WTC11 (cell line): ENCODE data around the gene ING5.

Experiments
- ARID4B ChIP-seq: sonication (generic); formaldehyde crosslinking; IDR thresholded peaks from 2 replicates; pipeline ENCODE4 v1.8.0; 2023; ENCODE audit warnings: missing genetic modification reagents, mild to moderate bottlenecking, borderline replicate concordance
- CTCF ChIP-seq: fragments of 200-600 bp; IDR thresholded peaks from 2 replicates; pipeline ENCODE4 v1.8.0; 2022; ENCODE audit warnings: antibody characterized with exemption
- ELF4 ChIP-seq: sonication (generic); formaldehyde crosslinking; IDR thresholded peaks from 2 replicates; pipeline ENCODE4 v1.8.1; 2022; ENCODE audit warnings: low read depth, mild to moderate bottlenecking, moderate library complexity, missing genetic modification reagents
- ESRRA ChIP-seq: sonication (generic); formaldehyde crosslinking; IDR thresholded peaks from 2 replicates; pipeline ENCODE4 v1.8.1; 2022; ENCODE audit warnings: mild to moderate bottlenecking, missing genetic modification reagents, borderline replicate concordance
- IRF2 ChIP-seq: sonication (generic); formaldehyde crosslinking; IDR thresholded peaks from 2 replicates; pipeline ENCODE4 v1.8.0; 2022; ENCODE audit warnings: low read depth, missing genetic modification reagents, borderline replicate concordance
- JUN ChIP-seq: sonication (generic); formaldehyde crosslinking; IDR thresholded peaks from 2 replicates; pipeline ENCODE4 v1.8.0; 2023; ENCODE audit warnings: mild to moderate bottlenecking, missing genetic modification reagents
- MAX ChIP-seq: sonication (generic); formaldehyde crosslinking; IDR thresholded peaks from 2 replicates; pipeline ENCODE4 v1.8.0; 2022; ENCODE audit warnings: mild to moderate bottlenecking, missing genetic modification reagents
- NFYB ChIP-seq: sonication (generic); formaldehyde crosslinking; conservative IDR thresholded peaks from 2 replicates; pipeline ENCODE4 v1.8.0; 2022; ENCODE audit warnings: low read depth, missing genetic modification reagents
- SMAD3 ChIP-seq: sonication (generic); formaldehyde crosslinking; IDR thresholded peaks from 2 replicates; pipeline ENCODE4 v1.8.0; 2022; ENCODE audit warnings: missing genetic modification reagents, mild to moderate bottlenecking, borderline replicate concordance
- USF1 ChIP-seq: sonication (generic); formaldehyde crosslinking; IDR thresholded peaks from 2 replicates; pipeline ENCODE4 v1.8.0; 2022; ENCODE audit warnings: mild to moderate bottlenecking, missing genetic modification reagents
- ZNF281 ChIP-seq: sonication (generic); formaldehyde crosslinking; IDR thresholded peaks from 2 replicates; pipeline ENCODE4 v1.8.0; 2023; ENCODE audit warnings: mild to moderate bottlenecking, missing genetic modification reagents
- ZNF317 ChIP-seq: sonication (generic); formaldehyde crosslinking; IDR thresholded peaks from 2 replicates; pipeline ENCODE4 v1.8.1; 2023; ENCODE audit warnings: low read depth, mild to moderate bottlenecking, moderate library complexity, missing genetic modification reagents, borderline replicate concordance
- ZNF423 ChIP-seq: fragments of 250-450 bp; sonication (Bioruptor Pico); IDR thresholded peaks from 2 replicates; pipeline ENCODE4 v2.1.2; 2022; ENCODE audit warnings: mild to moderate bottlenecking, moderate library complexity

GRCh38 chr2:241666627-241667400 lies 35.0 kb upstream of the ING5 start:
- TF ChIP-seq CTCF (no peak), ZNF423 (CRISPR knock-in tag) (no peak), ESRRA (CRISPR knock-in tag) (no peak), SMAD3 (CRISPR knock-in tag) (no peak), IRF2 (CRISPR knock-in tag) (no peak), ZNF281 (CRISPR knock-in tag) (no peak), USF1 (CRISPR knock-in tag) (no peak), ARID4B (CRISPR knock-in tag) (no peak), JUN (CRISPR knock-in tag) (no peak), ELF4 (CRISPR knock-in tag) (no peak), NFYB (no peak), ZNF317 (no peak), MAX (CRISPR knock-in tag) (no peak)
